Naive thymus-derived CD8-positive, alpha-beta T cell (primary cell): ENCODE data around the gene SEPTIN5. TPM values are rescaled to one million over a fixed set of nuclear protein-coding genes. Genes with fewer than 3 reads are reported as not detected.

Experiments used
- ATAC-seq, 2 donors: fragments of 150-1000 bp; cut with Tn5 transposase in 1 of 2; sonication (Bioruptor Pico), chemical (Tn5 transposase) in 1 of 2; 1 replicate in 1 of 2; 2 replicates in 1 of 2; pipeline ENCODE4 v1.10.0; 2021; ENCODE audit warnings: mild to moderate bottlenecking in 2 of 2, moderate library complexity in 2 of 2
- POLR2A ChIA-PET: fragments of 350-600 bp; sonication (Branson Sonifier 250); formaldehyde crosslinking; loops from one replicate; lab custom pipeline; 2021; ENCODE audit warnings: antibody characterized with exemption; lab: Charles Lee
- DNase-seq, 10 donors: peaks; one replicate each; pipeline versions ENCODE4 v3.0.0 to v3.0.0-alpha.2; 2020 to 2022
- H3K27ac Mint-ChIP-seq, 10 donors: one replicate each; pipeline ENCODE4 v1.8.0; 2020 to 2022; ENCODE audit warnings: mild to moderate bottlenecking in 10 of 10, mixed read lengths in 10 of 10, moderate library complexity in 4 of 10, inconsistent platforms in 1 of 10
- H3K27me3 Mint-ChIP-seq, 5 donors: one replicate each; pipeline ENCODE4 v1.8.0; 2021 to 2022; ENCODE audit warnings: mixed read lengths in 5 of 5
- H3K36me3 Mint-ChIP-seq, 3 donors: one replicate each; pipeline ENCODE4 v1.8.0; 2020 to 2022; ENCODE audit warnings: mixed read lengths in 3 of 3, mild to moderate bottlenecking in 2 of 3, inconsistent platforms in 1 of 3
- H3K4me1 Mint-ChIP-seq, 4 donors: one replicate each; pipeline ENCODE4 v1.8.0; 2021 to 2022; ENCODE audit warnings: mixed read lengths in 4 of 4
- H3K4me3 Mint-ChIP-seq, 10 donors: one replicate each; pipeline ENCODE4 v1.8.0; 2020 to 2022; ENCODE audit warnings: mild to moderate bottlenecking in 10 of 10, mixed read lengths in 10 of 10, moderate library complexity in 6 of 10, inconsistent platforms in 1 of 10
- H3K9me3 Mint-ChIP-seq, 9 donors: one replicate each; pipeline ENCODE4 v1.8.0; 2020 to 2022; ENCODE audit warnings: mixed read lengths in 9 of 9, mild to moderate bottlenecking in 3 of 9, inconsistent platforms in 1 of 9, moderate library complexity in 1 of 9
- polyA plus RNA-seq, 3 donors: library from polyadenylated mRNA; unstranded; fragments of 300-500 nt; fragmentation: Illumina TruSeq; gene quantifications; one replicate each; pipeline ENCODE4 v1.2.3, GENCODE V29; 2021
- total RNA-seq, 8 experiments: library from RNA in 2 of 8; stranded (reverse) in 2 of 8; gene quantifications; one replicate each; pipeline ENCODE4 v1.2.3 and lab custom pipeline; 2021 to 2026

Gene SEPTIN5
- total and polyA plus RNA-seq, 5 experiments from 2014 or later = 0.32 to 1.5 (median 0.55) TPM; not detected in 2

DNA sequence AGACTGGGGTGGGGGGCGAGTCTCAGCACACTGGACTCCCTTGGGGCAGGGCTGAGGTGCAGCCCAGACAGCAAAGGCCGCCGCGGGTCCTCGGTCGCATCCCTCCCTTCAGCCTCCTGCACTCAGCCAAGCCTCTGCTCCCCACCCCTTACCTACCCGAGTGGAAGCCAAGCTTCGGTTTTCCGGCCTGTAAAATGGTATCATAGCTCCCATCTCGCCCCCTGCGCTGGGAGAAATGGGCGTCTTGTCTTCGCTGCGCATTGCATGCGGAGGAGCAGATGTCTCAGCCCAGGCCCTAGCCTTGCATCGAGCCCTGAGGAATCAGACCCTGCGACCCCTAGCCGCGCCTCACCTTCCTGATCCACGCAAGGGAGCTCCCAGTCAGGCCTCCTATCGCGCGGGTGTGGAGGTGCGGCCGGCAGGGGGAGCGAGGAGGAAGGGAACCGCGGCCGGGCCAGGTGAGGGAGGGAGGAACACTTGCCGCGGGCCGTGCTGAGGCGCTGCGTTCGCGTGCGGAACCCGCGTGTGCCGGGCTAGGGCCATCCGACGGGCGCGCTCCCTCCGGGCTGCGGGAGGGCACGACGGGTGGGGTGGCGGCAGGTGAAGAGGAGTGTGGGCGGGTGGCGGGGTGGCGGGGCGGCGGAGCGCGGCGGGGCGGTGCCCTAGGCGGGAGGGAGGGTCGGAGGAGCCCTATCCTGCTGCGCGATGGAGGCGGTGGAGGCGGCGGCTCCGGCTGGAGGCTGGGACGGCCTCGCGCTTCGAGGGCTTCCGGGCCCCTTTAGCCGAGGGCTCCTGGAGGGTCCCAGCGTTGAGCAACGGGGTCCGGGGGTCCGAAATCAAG is 42.2 kb downstream of the SEPTIN5 start:
- Mint-ChIP-seq H3K27ac (peak overlapping the region in 2 of 10 donors; percentile 43 to 71), H3K36me3 (peaks cover 2 to 8% (median 6%) of the 10 kb centered on the region in 3 donors), H3K9me3 (no peaks in the 10 kb centered on the region), H3K27me3 (peaks cover 18 to 71% (median 43%) of the 10 kb centered on the region in 5 donors), H3K4me1 (peaks cover 21 to 41% (median 30%) of the 10 kb centered on the region in 4 donors), H3K4me3 (peak overlapping the region; percentile 50 to 84 (median 72))
- ATAC-seq (peak; percentile 77 to 84), DNase-seq (peak; percentile 45 to 84 (median 65))
- POLR2A ChIA-PET = interaction anchor here (0.5 to 1.8 kb wide), 8 partner anchors 97 to 157 kb away, joined by 3 to 6 read pairs (median 3); no protein-coding TSS in a partner anchor

DNA sequence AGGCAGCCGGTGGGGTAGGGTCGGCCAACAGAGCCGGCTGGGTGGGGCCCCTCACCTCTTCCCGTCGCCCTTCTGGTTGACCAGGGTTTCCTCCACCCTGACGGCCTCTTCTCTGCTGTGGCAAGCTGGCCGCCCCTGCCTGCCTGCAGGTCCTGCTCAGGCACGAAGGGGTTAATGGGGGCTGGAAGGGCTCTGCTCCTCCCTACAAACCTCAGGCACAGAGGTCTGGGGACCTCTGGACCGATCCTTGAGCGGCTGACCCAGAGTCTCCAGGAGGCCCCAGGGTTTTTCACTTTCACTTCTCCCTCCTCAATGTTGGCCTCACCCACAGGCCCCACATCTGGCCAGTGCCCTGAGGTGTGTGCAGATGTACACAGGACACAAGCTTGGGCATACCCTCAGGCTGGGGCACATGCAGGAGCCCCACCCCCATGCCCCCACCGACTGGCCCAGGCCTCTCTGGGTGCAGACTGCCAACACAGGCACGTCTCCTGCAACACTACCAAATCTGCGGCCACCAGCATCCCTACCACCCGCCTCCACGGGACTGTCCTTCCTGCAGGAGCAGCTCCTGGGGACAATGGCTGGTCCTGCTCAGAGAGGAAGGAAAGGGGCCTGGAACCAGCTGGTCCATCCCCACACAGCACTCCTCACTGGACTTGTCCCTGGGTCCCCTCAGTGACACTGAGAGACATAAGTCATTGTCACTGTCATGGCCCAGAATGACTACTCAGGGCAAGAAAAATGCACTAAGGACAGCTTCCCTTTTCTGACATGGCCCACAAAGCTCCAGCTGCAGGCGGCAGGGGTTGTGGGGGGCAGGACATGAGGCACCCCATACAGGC is 43.1 kb downstream of the SEPTIN5 start:
- peak overlapping the region in 3 of 10 donors; percentile 19 to 82 (median 37) for H3K27ac Mint-ChIP-seq
- POLR2A ChIA-PET = interaction anchor here (1.0 to 1.1 kb wide), 3 partner anchors 130 to 132 kb away, joined by 3 to 5 read pairs (median 3); no protein-coding TSS in a partner anchor
- DNase-seq = no peak
- no peaks in the 10 kb centered on the region for H3K9me3 Mint-ChIP-seq
- peaks cover 22 to 44% (median 32%) of the 10 kb centered on the region in 4 donors for H3K4me1 Mint-ChIP-seq
- no peak for ATAC-seq
- H3K27me3 Mint-ChIP-seq = peaks cover 23 to 80% (median 47%) of the 10 kb centered on the region in 5 donors
- peaks cover 2 to 8% (median 6%) of the 10 kb centered on the region in 3 donors for H3K36me3 Mint-ChIP-seq
- peak overlapping the region; percentile 30 to 83 (median 78) for H3K4me3 Mint-ChIP-seq

DNA sequence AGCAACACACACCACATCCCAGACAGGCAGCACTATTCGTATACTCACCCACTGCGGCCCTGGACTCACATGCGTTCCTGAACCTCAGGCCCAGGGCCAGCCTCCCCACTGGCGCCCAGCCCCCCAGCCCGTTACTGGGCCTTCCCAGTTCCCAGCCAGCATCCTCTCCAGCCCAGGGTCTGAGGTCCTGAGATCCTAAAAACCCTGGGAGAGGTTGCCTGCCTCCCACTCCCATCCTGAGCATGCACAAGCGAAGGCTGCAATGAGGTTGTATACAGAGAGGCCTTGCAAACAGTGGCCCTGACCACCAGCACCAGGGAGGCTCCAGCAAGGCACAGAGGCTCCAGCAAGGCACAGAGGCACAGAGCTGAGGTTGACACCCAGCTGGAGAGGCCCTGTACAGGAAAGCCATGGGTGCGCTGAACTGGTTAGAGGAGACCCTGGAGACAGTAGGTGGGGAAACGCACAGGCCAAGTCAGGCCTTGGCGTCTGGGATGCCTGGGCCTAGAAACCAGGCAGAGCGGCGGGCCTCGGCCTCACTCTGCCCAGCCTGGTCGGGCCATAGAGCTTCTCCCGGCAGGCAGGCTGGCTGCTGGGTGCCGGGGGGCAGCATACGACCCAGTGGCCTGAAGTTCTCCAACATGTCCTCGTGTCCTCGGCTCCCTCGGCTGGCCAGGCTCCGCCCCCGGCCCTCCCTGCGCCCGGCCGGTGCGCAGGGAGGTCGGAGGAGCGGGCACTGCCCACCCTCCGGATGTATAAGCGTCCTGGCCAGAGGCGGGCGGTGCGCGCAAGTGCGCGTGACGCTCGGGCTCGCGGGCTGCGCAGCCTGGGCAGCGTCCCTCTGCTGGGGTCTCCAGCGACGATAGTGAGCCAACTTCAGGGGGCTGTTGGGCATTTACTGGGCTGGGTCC is 43.9 kb downstream of the SEPTIN5 start:
- no peaks in the 10 kb centered on the region for H3K9me3 Mint-ChIP-seq
- H3K27ac Mint-ChIP-seq = peak overlapping the region in 2 of 10 donors; percentile 19 to 37
- H3K27me3 Mint-ChIP-seq = peaks cover 26 to 82% (median 47%) of the 10 kb centered on the region in 5 donors
- DNase-seq (no peak), ATAC-seq (no peak)
- POLR2A ChIA-PET = interaction anchor here (1.0 kb wide), 1 partner anchor 130 kb away, joined by 5 read pairs; no protein-coding TSS in a partner anchor
- peak overlapping the region in 9 of 10 donors; percentile 7 to 83 (median 78) for H3K4me3 Mint-ChIP-seq
- H3K4me1 Mint-ChIP-seq = peaks cover 22 to 44% (median 32%) of the 10 kb centered on the region in 4 donors
- peaks cover 2 to 8% (median 6%) of the 10 kb centered on the region in 3 donors for H3K36me3 Mint-ChIP-seq

DNA sequence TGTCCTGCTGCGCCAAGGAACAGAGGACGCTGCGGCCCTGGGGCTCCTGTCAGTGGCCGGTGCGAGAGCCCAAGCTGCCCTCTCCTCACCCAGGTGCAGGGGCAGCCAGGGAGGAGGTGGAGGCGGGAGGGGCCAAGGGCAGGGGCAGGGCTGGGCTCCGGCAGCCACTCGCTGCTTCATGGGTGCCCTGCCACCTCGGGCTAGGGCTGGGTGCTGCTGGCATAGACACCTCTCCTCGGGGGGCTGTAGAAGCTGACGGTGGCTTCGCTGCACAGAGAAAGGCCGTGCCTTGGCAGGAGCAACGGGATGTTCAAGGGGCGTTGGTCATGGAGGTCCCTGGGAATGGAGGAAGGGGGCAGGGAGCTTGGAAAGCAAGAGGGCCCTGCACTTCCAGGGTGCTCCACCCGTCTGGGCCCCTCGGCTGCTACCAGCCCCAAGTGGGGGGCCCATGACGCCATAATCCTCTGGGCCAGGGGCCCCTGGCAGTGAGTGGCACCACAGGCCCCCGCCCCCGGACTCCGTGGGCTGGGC is 44.7 kb downstream of the SEPTIN5 start:
- peaks cover 22 to 44% (median 32%) of the 10 kb centered on the region in 4 donors for H3K4me1 Mint-ChIP-seq
- DNase-seq (no peak), ATAC-seq (no peak)
- H3K36me3 Mint-ChIP-seq = peaks cover 2 to 8% (median 6%) of the 10 kb centered on the region in 3 donors
- H3K27ac Mint-ChIP-seq = no peak overlapping the region
- POLR2A ChIA-PET = no interaction called here
- H3K27me3 Mint-ChIP-seq = peaks cover 26 to 81% (median 45%) of the 10 kb centered on the region in 5 donors
- H3K4me3 Mint-ChIP-seq = peak overlapping the region in 4 of 10 donors; percentile 54 to 89 (median 70)
- no peaks in the 10 kb centered on the region for H3K9me3 Mint-ChIP-seq

DNA sequence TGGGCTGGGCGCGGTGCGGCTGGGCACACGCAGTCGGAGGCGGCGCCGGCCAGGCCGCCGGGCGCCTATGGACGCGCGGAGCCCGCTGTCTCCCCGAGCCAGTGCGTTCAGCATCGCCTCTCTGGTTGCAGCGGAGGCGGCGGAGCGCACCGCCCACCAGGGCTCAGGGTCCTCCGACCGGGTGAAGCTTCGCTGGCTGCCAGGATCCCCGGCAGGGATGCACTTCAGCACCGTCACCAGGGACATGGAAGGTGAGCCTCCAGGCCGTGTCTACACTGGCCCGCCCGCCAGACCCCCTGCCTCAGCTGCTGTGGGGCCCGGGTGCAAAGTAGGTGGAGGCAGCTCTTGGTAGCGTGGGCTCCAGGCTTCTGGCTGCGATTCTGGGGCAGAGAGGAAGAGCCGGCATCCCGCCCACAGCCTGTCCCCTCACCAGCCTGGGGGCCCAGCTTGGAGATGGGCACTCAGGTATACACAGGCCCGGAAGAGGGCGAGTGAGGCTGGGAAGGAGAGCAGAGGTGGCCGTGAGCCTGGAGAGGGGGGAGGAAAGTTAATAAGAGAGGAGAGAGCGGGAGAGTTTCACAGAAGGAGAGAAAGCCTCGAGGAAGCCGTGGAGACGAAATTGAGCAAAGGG is 45.2 kb downstream of the SEPTIN5 start:
- no peaks in the 10 kb centered on the region for H3K9me3 Mint-ChIP-seq
- POLR2A ChIA-PET = no interaction called here
- ATAC-seq (peak; percentile 17 to 18), DNase-seq (no peak)
- peaks cover 2 to 8% (median 6%) of the 10 kb centered on the region in 3 donors for H3K36me3 Mint-ChIP-seq
- peaks cover 26 to 79% (median 44%) of the 10 kb centered on the region in 5 donors for H3K27me3 Mint-ChIP-seq
- H3K27ac Mint-ChIP-seq = peak overlapping the region in 3 of 10 donors; percentile 40 to 91 (median 49)
- peaks cover 21 to 44% (median 32%) of the 10 kb centered on the region in 4 donors for H3K4me1 Mint-ChIP-seq
- H3K4me3 Mint-ChIP-seq = peak overlapping the region; percentile 79 to 95 (median 88)

DNA sequence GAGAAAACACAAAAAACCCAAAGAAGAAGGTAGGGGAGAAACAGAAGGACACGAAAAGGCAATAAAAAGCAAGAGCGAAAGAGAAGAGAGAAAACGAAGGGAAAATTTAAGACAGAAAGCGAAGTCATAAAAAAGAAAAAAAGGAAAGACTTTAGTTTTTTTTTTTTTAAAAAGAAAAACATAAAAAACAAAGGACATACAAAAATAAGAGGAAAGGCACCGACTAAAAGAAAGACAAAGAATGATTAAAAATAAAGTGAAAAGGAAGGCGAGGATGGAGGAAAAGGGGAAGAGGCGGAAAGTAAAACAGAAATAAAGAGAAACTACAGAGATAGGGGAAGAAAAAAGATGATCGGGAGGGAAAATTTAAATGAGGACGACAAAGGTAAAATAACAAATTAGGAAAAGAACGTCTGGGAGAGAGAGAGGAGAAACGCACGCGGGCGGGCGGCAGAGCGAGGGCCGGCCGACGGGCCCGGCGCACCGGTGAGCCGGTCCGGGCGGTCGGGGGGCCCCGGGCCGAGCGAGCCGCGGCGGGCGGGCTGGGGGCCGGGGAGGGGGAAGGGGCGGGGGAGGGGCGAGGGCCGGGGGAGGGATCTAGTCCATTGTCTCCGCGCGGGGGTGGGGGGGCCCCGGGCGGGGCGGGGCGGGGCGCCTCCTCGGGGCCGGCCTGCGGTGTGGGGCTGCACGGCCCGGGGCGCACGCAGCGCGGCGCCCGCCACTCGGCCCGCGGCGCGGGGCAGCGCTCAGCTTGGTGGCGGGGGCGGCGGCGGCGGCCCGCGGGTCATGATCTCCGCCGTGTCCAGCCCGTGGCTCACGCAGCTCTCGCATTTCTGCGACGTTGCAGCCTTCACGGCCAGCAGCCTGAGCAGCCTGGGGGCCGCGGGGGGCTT is 46.0 kb downstream of the SEPTIN5 start, which contains the start of gene TBX1:
Gene TBX1, plus strand, starts transcription at position 721 of the 893 bp plus-strand sequence. Its CDS starts 66 bp downstream, at position 787.
- peak within 1 kb of the TSS in 3 of 10 donors; percentile 40 to 91 (median 49) for H3K27ac Mint-ChIP-seq
- POLR2A ChIA-PET = no interaction called here
- H3K9me3 Mint-ChIP-seq = peaks cover 0 to 1% (median 0%) of the 10 kb centered on the region in 9 donors
- H3K27me3 Mint-ChIP-seq = peaks cover 29 to 81% (median 47%) of the 10 kb centered on the region in 5 donors
- no peak for ATAC-seq
- H3K4me3 Mint-ChIP-seq = peak within 1 kb of the TSS; percentile 79 to 95 (median 88)
- DNase-seq = no peak
- H3K4me1 Mint-ChIP-seq = peaks cover 21 to 44% (median 35%) of the 10 kb centered on the region in 4 donors
- peaks cover 2 to 9% (median 8%) of the 10 kb centered on the region in 3 donors for H3K36me3 Mint-ChIP-seq

DNA sequence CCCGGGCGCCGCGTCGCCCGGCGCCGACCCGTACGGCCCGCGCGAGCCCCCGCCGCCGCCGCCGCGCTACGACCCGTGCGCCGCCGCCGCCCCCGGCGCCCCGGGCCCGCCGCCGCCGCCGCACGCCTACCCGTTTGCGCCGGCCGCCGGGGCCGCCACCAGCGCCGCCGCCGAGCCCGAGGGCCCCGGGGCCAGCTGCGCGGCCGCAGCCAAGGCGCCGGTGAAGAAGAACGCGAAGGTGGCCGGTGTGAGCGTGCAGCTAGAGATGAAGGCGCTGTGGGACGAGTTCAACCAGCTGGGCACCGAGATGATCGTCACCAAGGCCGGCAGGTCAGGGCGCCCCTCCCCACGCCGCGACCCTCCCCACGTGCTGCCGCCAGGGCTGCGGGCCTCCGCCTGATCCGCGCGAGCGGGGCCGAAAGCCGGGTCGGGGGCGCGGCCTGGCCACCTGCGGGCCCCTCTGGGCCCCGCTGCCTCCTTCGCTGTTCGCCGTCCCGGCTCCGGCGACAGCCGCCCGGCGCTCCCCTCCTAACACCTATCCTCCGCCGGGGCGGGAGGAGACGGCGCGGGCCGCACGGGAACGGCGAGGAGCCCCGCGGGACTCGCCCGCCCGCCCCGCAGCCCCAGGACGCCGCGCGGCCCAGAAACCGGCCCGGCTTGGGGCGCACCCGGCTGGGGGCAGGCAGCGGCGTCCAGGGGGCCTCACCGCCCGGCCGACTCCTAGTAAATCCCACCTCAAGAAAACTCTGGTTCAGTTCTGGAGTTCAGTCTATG is 46.8 kb downstream of the SEPTIN5 start:
- Mint-ChIP-seq H3K9me3 (peaks cover 0 to 1% (median 0%) of the 10 kb centered on the region in 9 donors), H3K4me1 (peaks cover 18 to 37% (median 32%) of the 10 kb centered on the region in 4 donors), H3K36me3 (peaks cover 2 to 9% (median 8%) of the 10 kb centered on the region in 3 donors), H3K4me3 (peak overlapping the region; percentile 59 to 83 (median 78)), H3K27me3 (peaks cover 27 to 76% (median 45%) of the 10 kb centered on the region in 5 donors), H3K27ac (no peak overlapping the region)
- POLR2A ChIA-PET = no interaction called here
- no peak for ATAC-seq
- DNase-seq = no peak

DNA sequence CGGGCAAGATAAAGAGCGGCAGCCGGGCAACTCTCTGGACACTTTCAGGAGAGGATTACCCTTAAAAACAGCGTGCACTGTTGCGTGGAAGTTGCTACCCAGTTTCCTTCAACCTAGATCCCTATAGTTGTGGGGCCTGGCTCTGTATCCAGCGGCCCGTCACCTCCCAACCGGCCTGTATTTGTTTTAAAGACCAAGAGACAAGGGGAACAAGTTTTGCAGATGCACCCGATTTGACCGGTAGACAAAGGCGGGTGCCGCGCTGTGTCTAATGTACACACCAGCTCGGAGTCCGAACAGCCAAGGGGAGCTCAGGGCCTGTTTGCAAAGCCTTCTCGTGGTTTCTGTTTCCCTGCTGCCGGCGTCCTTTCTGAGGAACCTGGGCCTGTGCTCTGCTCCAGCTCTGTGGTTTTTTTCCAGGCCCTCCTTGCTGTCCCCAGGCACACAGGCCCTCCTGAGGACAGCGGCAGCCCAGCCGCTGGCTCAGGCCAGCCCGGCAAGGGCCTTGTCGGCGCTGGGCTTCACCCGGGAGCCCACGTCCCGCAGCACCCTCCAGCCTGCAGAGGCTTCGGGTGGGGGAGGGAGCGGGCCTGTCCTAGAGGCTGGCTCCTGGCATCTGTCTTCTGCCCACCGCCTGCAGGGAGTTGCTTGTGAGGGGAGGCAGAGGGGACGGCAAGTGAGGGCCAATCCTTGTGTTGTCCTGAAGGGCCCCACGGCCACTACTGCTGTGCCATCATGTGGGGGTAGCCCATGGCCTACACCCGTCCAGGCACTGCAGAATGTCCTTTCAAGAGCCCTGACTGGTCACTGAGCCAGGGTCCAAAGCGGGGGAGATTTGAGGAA is 47.6 kb downstream of the SEPTIN5 start:
- POLR2A ChIA-PET = no interaction called here
- H3K36me3 Mint-ChIP-seq = peaks cover 2 to 9% (median 8%) of the 10 kb centered on the region in 3 donors
- H3K4me3 Mint-ChIP-seq = peak overlapping the region; percentile 59 to 83 (median 78)
- ATAC-seq (no peak), DNase-seq (no peak)
- peaks cover 0 to 1% (median 0%) of the 10 kb centered on the region in 9 donors for H3K9me3 Mint-ChIP-seq
- H3K27me3 Mint-ChIP-seq = peaks cover 25 to 76% (median 42%) of the 10 kb centered on the region in 5 donors
- no peak overlapping the region for H3K27ac Mint-ChIP-seq
- peaks cover 18 to 34% (median 28%) of the 10 kb centered on the region in 4 donors for H3K4me1 Mint-ChIP-seq
